ENCODE data around the gene ANKRD49.
"Not testable (repeated sequence)": the region's sequence is repeated elsewhere in the genome, so short reads cannot be mapped to it uniquely, and the experiment has no call there.

Gene ANKRD49
- 34.6 to 64.8 reads per million in 2 experiments for total RNA-seq

- peak; percentile 96 for DNase-seq (ENCODE audit: low read depth)
These were observed at the start of gene ANKRD49, which contains the start of gene MRE11 for GRCh38 chr11:94493281-94494125. ANKRD49 (plus strand) TSS chr11:94493984; CDS start chr11:94496694, 2,710 bp downstream. MRE11 (minus strand) TSS chr11:94493844; CDS start chr11:94492801, 1,043 bp downstream.

- DNase-seq (ENCODE audit: low read depth) = no peak
These were observed 48.1 kb upstream of the ANKRD49 start for GRCh38 chr11:94445641-94446040.

- DNase-seq (ENCODE audit: low read depth) = no peak
These were observed 46.6 kb upstream of the ANKRD49 start for GRCh38 chr11:94447149-94447548.

- DNase-seq (ENCODE audit: low read depth) = no peak
These were observed 44.8 kb upstream of the ANKRD49 start for GRCh38 chr11:94449029-94449428.

- DNase-seq (ENCODE audit: low read depth) = no peak
These were observed 44.3 kb upstream of the ANKRD49 start for GRCh38 chr11:94449437-94449836.

- DNase-seq (ENCODE audit: low read depth) = no peak
These were observed 43.7 kb upstream of the ANKRD49 start for GRCh38 chr11:94450048-94450447.

GRCh38 chr11:94452988-94453387, 40.8 kb upstream of the ANKRD49 start:
- no peak for DNase-seq (ENCODE audit: low read depth)

GRCh38 chr11:94454301-94454700, 39.5 kb upstream of the ANKRD49 start:
- DNase-seq (ENCODE audit: low read depth) = no peak

GRCh38 chr11:94455861-94456260, 37.9 kb upstream of the ANKRD49 start:
- DNase-seq (ENCODE audit: low read depth) = no peak

- no peak for DNase-seq (ENCODE audit: low read depth)
These were observed 36.4 kb upstream of the ANKRD49 start for GRCh38 chr11:94457118-94458029.

- no peak for DNase-seq (ENCODE audit: low read depth)
These were observed 34.2 kb upstream of the ANKRD49 start for GRCh38 chr11:94459576-94459975.

GRCh38 chr11:94469416-94469815, 24.4 kb upstream of the ANKRD49 start:
- DNase-seq (ENCODE audit: low read depth) = no peak

- no peak for DNase-seq (ENCODE audit: low read depth)
These were observed 20.6 kb upstream of the ANKRD49 start for GRCh38 chr11:94472916-94473799.

- DNase-seq (ENCODE audit: low read depth) = no peak
These were observed 16.2 kb upstream of the ANKRD49 start for GRCh38 chr11:94477624-94478023.

GRCh38 chr11:94481342-94481741, 12.4 kb upstream of the ANKRD49 start:
- no peak for DNase-seq (ENCODE audit: low read depth)

GRCh38 chr11:94486068-94486467, 7.7 kb upstream of the ANKRD49 start:
- DNase-seq (ENCODE audit: low read depth) = no peak

GRCh38 chr11:94494126-94494680, 419 bp downstream of the ANKRD49 start:
- no peak for DNase-seq (ENCODE audit: low read depth)

- no peak for DNase-seq (ENCODE audit: low read depth)
These were observed 6.4 kb downstream of the ANKRD49 start for GRCh38 chr11:94500181-94500580.

- DNase-seq (ENCODE audit: low read depth) = no peak
These were observed 7.7 kb downstream of the ANKRD49 start for GRCh38 chr11:94501522-94501921.

- no peak for DNase-seq (ENCODE audit: low read depth)
These were observed 11.0 kb downstream of the ANKRD49 start for GRCh38 chr11:94504689-94505293.

GRCh38 chr11:94506513-94506912, 12.7 kb downstream of the ANKRD49 start:
- not testable (repeated sequence) for DNase-seq (ENCODE audit: low read depth)
